Breast epithelium (tissue), 4 donors: ENCODE measurements around the gene ERC1. TPM values are rescaled to one million over a fixed set of nuclear protein-coding genes. Genes with fewer than 3 reads are reported as not detected.

Experiments
- DNase-seq, 2 donors: peaks; one replicate each; pipeline ENCODE4 v3.0.0-alpha.2; 2019; ENCODE audit warnings: low spot score in 2 of 2
- H3K27ac ChIP-seq, 2 donors: fragments of 200-600 bp; sonication (generic) in 1 of 2; one replicate each; pipeline ENCODE4 v1.5.1; 2016 to 2019; ENCODE audit warnings: mild to moderate bottlenecking in 1 of 2
- H3K27me3 ChIP-seq, 2 donors: fragments of 200-600 bp; sonication (generic) in 1 of 2; one replicate each; pipeline versions ENCODE4 v1.5.1 to v1.6.0; 2017 to 2019; ENCODE audit warnings: control low read depth in 1 of 2, mild to moderate bottlenecking in 1 of 2
- H3K36me3 ChIP-seq: fragments of 200-600 bp; one replicate; pipeline ENCODE4 v1.5.1; 2019
- H3K4me1 ChIP-seq, 2 donors: fragments of 200-600 bp; sonication (generic); one replicate each; pipeline ENCODE4 v1.5.1; 2016 to 2019; ENCODE audit warnings: control low read depth in 1 of 2
- H3K4me3 ChIP-seq, 3 donors: fragments of 200-600 bp; sonication (generic); 1 replicate in 2 of 3; 2 replicates in 1 of 3; pipeline ENCODE4 v1.5.1; 2016 to 2019; ENCODE audit warnings: mild to moderate bottlenecking in 3 of 3, moderate library complexity in 2 of 3
- H3K9me3 ChIP-seq, 2 donors: fragments of 200-600 bp; sonication (generic) in 1 of 2; one replicate each; pipeline ENCODE4 v1.5.1; 2016 to 2019; ENCODE audit warnings: control low read depth in 1 of 2
- CTCF ChIP-seq, 3 donors: fragments of 450-650 bp; IDR thresholded peaks; one replicate each; pipeline ENCODE4 v1.5.1; 2016 to 2017; ENCODE audit warnings: antibody characterized with exemption in 3 of 3, mild to moderate bottlenecking in 3 of 3, moderate library complexity in 3 of 3
- POLR2A ChIP-seq: fragments of 450-650 bp; IDR thresholded peaks from one replicate; pipeline ENCODE4 v1.6.1; 2016; ENCODE audit warnings: antibody characterized with exemption, mild to moderate bottlenecking, moderate library complexity
- POLR2AphosphoS5 ChIP-seq, 3 donors: sonication (generic); formaldehyde crosslinking; IDR thresholded peaks; one replicate each; pipeline ENCODE4 v1.6.1; 2017; ENCODE audit warnings: antibody characterized with exemption in 3 of 3
- intact Hi-C: fragments of 100-400 bp; cut with DNase I; formaldehyde crosslinking; loops from one replicate; pipeline ENCODE4 v1.15.1; 2023; ENCODE audit warnings: low total_unique reads
- total RNA-seq, 3 donors: library from RNA; depleted of rRNA; stranded (reverse); fragments of >200 nt; gene quantifications; one replicate each; pipeline ENCODE4 v1.1.0, GENCODE V29; 2016

Gene ERC1
- total RNA-seq, 3 donors from 2014 or later, result 47.4 to 63.4 (median 52.8) TPM

- DNase-seq, result no peak
- Histone ChIP-seq H3K9me3 (no peaks in the 10 kb centered on the region), H3K36me3 (no peaks in the 10 kb centered on the region), H3K4me1 (no peaks in the 10 kb centered on the region), H3K27ac (no peak overlapping the region), H3K27me3 (no peaks in the 10 kb centered on the region), H3K4me3 (no peak overlapping the region)
- intact Hi-C loops, result no loop called here
- TF ChIP-seq POLR2A, result no peak
- TF ChIP-seq CTCF (IDR thresholded peaks at IDR 0.05), result no peak
Measured at GRCh38 chr12:1501695-1502378, 510.8 kb downstream of the ERC1 start.

- no peak for DNase-seq
- H3K9me3 ChIP-seq, result no peaks in the 10 kb centered on the region
- H3K27ac ChIP-seq, result no peak overlapping the region
- TF ChIP-seq POLR2A (no peak), POLR2AphosphoS5 (IDR thresholded peaks at IDR 0.05) (no peak), CTCF (IDR thresholded peaks at IDR 0.05) (no peak)
- no peaks in the 10 kb centered on the region for H3K36me3 ChIP-seq
- intact Hi-C loops, result no loop called here
- H3K4me3 ChIP-seq, result no peak overlapping the region
- H3K4me1 ChIP-seq, result no peaks in the 10 kb centered on the region
- no peaks in the 10 kb centered on the region for H3K27me3 ChIP-seq
Measured at GRCh38 chr12:1502379-1502720, 511.3 kb downstream of the ERC1 start.

- H3K27ac ChIP-seq, result no peak overlapping the region
Measured at GRCh38 chr12:1502831-1503230, 511.8 kb downstream of the ERC1 start.

GRCh38 chr12:1503281-1503711 is 512.3 kb downstream of the ERC1 start:
- intact Hi-C loops, result no loop called here
- no peaks in the 10 kb centered on the region for H3K9me3 ChIP-seq
- H3K4me3 ChIP-seq, result no peak overlapping the region
- no peaks in the 10 kb centered on the region for H3K27me3 ChIP-seq
- TF ChIP-seq POLR2A, result no peak
- no peak for DNase-seq
- no peaks in the 10 kb centered on the region for H3K4me1 ChIP-seq
- H3K27ac ChIP-seq, result no peak overlapping the region
- H3K36me3 ChIP-seq, result no peaks in the 10 kb centered on the region

More at GRCh38 chr12:1502831-1503230, 511.8 kb downstream of the ERC1 start:
- Histone ChIP-seq H3K27me3 (no peaks in the 10 kb centered on the region), H3K36me3 (no peaks in the 10 kb centered on the region), H3K4me3 (peak overlapping the region in 1 of 3 donors; percentile 22), H3K4me1 (no peaks in the 10 kb centered on the region), H3K9me3 (no peaks in the 10 kb centered on the region)
- no peak for DNase-seq
- TF ChIP-seq POLR2A (no peak), CTCF (IDR thresholded peaks at IDR 0.05) (no peak), POLR2AphosphoS5 (IDR thresholded peaks at IDR 0.05) (no peak)
- intact Hi-C loops, result no loop called here

GRCh38 chr12:1504304-1504894 is 513.4 kb downstream of the ERC1 start:
- no peak overlapping the region for H3K27ac ChIP-seq
- H3K9me3 ChIP-seq, result no peaks in the 10 kb centered on the region
- intact Hi-C loops, result no loop called here
- H3K4me1 ChIP-seq, result no peaks in the 10 kb centered on the region
- TF ChIP-seq POLR2AphosphoS5 (IDR thresholded peaks at IDR 0.05) (no peak), CTCF (IDR thresholded peaks at IDR 0.05) (no peak), POLR2A (no peak)
- H3K4me3 ChIP-seq, result no peak overlapping the region
- H3K27me3 ChIP-seq, result no peaks in the 10 kb centered on the region
- no peaks in the 10 kb centered on the region for H3K36me3 ChIP-seq
- no peak for DNase-seq
